ENCODE measurements around the gene RFX3.
A peak's percentile ranks its signal among the peaks of the same experiment; 100 is the strongest.

The RFX3 gene

DNA sequence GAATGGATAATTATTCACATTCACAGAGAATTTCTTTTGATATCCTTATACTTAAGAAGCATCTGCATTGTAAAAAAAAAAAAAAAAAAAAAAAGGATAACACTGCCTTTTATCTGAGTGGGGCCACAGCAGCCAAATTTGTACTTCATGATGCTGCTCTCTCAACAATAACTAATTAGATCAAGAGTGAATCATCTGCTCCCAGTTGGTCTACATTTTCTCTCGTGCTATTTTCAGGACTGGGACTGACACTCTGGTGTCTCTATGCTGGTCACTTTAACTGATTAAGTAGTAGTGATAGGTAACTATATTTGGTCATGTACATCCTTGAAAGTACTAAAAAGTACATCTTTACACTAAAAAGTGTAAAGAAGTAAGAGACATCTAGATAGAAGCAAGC lies 90.1 kb downstream of the RFX3 start:
- no peak for DNase-seq

DNA sequence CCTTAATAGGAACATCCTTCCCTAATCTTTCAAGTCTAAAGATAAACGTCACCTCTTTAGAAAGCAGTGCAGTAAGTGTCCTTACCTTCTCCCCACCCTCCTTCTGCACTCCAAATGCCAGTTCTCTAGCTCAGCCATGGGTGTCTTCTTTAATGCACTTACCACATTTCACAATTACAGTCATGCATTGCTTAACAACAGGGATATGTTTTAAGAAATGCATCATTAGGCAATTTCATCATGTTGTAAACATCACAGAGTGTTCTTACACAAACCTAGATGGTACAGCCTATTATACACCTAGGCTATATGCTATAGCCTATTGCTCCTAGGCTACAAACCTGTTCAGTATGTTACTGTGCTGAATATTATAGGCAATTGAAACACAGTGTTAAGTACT lies 91.2 kb downstream of the RFX3 start:
- DNase-seq, result no peak

DNA sequence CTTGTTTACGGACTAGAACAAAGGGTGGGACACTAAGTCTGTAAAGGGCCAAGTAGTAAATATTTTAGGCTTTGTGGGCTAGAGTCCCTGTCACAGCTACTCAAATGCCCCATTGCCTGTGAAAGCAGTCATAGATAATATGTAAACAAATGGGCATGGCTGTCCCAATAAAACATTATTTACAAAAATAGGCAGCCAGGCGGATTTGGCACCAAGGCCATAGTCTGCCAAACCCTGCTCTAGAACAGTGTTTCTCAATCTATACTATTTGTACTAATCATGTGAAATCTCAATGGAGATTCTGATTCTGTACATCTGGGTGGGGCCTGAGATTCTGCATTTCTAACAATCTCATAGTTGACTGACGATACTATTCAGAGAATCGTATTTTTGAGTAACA lies 92.0 kb downstream of the RFX3 start:
- no peak for DNase-seq

DNA sequence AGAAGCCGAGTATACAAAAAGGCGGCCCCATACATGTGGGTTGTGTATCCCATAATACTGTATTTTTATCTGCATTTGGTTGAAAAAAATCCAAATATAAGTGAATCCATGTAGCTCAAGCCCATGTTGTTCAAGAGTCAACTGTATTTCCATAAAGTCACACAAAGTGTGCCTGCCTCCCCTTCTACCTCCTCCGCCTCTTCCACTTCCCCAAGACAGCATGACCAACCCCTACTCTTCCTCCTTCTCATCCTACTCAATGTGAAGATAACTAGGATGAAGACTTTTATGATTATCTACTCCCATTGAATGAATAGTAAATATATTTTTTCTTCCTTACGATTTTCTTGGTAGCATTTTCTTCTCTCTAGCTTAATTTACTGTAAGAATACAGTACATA lies 92.7 kb downstream of the RFX3 start:
- no peak for DNase-seq

DNA sequence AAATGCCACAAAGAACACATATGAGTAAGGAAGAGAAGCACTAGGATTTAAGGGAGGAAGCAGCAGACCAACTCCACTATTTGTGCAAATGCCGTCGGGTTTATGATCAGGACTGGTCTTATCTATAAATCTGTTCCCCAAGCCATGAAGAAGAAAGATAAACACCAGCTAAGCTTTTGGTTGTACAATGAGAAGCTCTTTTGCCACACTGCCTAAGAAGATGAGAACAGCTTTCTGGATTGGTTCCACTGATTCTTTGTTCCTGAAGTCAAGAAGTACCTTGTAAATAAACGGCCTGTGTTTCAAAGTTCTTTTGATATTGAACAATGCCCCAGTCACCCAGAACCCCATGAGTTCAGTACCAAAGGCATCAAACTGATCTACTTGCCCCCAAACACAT lies 93.9 kb downstream of the RFX3 start:
- no peak for DNase-seq

DNA sequence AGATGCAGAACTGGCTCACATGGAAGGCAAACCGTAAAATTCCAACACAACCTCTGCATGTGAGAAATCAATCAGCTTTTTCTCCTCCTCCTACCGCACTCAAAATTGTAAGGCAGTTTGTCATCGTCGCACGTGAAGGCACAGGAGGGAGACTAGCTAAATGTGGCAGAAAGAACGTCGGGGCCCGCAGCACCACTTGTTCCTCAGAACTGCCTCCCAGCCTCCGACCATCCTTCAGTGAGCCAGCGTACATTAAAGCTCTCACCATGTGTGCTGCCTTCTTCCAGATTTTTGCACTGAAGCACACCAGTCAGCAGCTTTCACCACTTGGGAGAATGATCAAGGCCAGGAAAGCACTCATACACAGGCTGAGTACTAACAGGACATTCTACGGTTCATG lies 105.9 kb downstream of the RFX3 start:
- DNase-seq, result no peak

DNA sequence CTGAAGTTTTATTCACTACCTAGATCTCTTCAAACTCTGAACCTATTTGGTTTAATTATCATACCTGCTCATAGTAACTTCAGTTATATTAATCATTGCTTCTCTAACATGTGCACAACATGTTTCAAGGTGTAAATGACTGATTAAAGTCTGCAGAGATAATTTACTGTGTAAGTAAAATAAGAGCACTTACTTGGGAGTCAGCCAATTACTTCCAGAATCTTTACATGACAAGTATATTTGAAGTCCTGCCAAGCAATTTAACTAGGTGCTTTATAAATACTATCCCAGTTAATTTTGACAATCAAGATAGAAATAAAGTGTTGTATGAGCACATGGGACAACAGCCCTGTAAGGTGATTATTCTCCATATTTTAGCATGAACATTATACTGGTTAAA lies 109.9 kb downstream of the RFX3 start:
- no peak for DNase-seq

DNA sequence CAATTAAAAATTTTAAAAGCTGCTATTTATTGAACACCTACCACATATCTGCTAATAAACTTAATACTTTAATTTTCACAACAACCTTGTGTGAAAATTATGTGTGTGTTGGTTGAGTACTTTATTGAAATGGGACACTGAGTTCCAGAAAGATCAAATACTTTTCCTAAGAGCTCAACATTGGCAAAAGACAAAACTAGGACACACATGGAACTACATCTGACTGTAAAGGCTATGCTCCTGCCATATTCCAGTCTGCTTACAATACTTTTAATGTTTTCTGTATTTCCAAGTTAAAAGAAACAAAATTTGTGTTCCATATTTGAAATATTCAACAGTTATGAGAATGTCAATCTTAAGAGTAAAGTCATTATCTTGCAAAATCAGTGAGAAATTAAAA lies 111.8 kb downstream of the RFX3 start:
- no peak for DNase-seq

DNA sequence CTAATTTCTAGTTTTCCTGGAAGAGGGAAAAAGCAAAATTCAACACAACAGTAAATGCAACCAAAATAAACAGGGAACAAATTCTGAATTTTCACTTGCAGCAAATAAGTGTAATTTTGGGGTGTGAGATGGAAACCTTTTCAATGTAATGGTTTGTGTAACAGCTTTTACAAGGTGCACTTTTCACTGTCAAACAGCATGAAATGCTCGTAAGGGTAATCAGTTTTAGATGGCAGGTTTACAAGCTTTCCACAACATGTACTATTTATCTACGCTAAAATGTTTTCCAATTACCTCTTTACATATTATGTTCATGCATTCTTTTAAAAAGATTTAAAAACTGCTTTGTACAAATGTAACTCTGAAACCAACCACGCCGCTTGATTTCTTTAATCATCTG lies 115.3 kb downstream of the RFX3 start:
- DNase-seq, result no peak

DNA sequence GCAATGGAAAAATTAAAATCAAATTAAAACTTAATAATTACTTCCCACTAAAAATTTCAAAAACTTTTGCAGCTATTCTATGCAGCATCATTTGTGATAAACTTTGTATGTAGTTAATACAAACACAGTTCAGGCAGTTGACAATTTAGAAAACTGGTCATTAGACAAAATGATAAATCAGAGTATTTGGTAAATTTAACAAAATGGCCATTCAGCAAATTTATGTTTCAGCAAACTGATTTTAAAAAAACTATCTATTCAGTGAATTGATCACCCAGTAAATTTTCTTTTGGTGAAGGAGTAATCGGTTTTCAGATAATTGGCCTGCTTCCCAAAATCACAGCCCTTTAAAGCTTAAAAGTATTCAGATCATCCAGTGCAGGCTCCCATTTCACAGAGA lies 116.3 kb downstream of the RFX3 start:
- no peak for DNase-seq

DNA sequence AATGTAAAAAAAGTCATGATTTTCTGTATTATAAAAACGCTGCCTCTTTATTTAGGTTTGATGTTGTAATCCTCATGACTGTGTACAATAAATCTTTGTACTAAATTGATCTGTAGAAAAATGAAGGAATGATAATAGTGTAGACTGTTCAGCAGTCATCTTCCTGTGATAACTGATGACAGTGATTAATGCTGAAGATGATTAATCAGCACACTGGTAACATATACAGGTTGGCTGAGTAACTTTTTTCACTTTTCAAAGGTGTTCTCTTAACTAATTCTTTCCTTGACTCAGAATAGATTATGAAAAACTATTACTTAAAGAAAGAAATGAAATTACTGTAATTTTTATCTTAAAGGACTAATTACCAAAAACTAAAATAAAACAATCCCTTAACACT lies 122.5 kb downstream of the RFX3 start:
- no peak for DNase-seq

DNA sequence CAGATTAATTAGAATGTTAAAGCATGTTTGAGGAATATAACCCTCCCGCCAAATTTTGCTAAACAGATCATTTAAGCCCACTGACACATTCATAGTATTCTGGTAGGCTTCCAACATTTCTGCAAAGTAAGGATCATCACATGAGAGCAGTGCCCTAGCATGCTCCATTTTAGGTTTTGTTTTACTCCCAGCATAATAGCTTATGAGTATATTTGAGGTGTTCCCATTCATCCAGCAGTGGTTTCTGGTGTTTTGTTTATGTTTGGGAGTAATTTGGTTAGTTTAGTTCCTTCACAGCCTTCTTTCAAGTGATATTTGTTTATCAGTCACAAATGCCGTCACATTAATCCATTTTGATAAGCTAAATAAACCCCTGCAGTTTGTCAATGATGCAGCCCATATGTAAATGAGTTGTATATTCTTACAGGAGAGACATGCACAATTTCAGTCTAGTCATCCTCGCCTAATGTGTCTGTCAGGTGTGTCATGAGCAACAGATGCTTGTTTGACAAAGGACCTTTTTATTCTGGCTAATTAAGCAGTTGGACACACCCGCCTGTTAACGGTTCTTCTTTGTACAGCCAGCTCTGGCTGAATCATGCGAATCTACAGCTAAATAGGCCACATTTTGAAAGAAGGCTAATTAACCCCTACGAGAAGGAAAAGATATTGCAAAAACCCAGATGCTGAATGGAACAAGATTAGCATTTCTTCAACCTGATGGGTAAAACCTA lies 124.4 kb downstream of the RFX3 start:
- DNase-seq, result peak in 16 of 56 donors; percentile 1 to 39 (median 16)

DNA sequence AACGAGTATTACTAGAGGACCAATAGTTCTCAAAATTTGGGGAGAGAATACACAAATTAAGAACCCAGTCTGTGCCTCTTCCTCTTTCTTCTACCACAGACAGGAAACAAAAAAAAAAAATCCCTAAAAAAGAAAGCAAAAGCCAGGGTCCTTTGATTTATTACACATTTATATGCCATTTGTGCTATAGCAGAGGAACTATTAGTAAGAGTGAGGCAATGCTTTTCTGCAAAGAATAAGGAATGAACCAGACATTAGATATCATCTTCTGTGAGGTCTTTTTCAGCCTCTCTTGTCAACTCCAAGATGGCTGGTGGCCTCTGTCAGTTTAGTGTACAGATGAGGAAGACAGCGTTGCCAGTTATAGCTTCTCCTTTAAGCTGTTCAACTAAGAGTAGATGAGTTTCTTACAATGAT lies 127.6 kb downstream of the RFX3 start:
- no peak for DNase-seq

DNA sequence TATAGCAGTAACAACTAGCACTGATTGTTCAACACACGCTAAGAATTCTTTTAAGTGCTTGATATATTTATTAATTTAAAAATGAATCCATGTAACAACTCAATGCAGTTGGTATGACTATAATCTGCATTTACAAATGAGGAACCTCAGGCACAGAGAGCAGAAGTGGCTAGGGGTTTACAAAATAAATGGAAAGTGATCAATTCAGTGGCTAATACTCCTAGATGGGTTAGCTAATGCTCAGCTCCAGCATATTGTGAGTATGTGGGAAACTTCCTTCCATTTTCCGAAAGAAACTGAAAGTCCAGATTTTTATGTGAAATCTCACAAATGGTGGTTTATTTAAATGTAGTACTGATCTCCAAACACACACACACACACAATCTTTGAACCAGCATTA lies 128.0 kb downstream of the RFX3 start:
- DNase-seq, result no peak

DNA sequence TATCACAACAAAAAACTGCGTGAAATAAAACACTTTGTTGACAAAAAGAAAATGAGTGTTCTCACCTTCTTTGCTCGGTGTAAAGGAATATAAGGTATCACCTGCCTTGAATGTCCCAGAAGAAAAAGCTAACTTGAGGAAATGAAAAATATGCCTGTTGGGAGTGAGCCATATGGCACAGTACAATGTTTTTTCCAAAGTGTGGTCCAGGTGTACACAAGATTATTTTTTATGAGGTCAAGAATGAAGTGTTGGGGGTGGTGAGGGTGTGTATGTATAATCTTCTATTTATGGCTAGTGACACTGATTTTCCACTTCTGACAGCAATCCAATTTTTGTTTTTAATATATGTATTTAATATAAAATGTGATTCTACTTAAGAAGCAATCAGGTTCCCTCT lies 134.4 kb downstream of the RFX3 start:
- DNase-seq, result no peak

DNA sequence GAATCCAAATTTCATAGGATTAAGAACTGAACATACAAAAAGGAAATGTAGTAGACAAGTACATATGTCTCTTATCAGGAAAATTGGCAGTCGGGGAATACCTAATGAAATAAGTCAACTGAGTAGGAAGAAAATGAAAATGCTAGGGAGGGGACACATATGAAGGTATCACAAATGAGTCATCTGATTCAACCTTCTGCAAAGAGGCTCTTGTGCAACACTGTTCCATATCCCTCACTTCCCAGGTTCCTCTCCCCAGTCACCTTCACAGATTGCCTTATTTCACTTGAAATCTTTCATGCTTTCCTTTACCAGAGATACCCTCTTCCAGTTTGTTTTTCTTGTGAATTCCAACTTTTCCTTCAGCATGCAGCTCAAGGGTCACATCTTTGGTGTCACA lies 139.0 kb downstream of the RFX3 start:
- DNase-seq, result no peak

DNA sequence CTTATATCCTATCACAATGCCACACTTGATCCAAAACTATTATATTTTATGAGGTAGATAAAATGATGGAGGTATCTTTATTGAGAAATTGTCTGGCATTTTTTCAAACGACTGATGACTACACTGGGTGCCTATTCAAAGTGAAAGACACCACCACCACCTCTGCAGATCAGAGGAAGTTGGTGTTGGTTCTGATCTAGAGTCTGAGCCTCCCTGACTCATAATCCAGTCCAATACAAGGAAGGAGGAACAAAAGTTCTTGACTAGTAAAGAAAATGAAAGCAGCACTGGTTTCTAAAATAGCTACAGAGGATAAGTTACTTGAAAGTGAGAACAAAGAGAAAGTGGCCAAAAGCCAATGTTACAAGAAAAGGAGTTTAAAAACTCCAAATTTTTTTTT lies 139.9 kb downstream of the RFX3 start:
- no peak for DNase-seq

DNA sequence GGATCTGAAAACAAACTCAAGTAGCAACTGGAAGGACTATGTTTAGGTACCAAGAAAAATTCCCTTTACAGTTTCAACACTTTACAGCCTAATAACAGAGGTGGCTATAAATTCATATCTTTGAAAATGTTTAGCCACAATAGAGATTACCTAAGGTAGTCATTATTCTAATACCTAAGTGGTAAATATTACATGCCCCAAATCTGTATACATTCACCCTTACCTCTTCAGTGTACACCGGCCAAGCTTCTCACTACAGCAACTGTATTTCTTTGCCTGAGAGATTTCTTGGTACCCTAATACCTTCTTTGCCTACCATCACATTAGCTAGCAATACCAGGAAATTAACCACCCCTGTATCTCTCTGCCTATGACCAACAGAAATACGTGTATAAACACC lies 154.0 kb downstream of the RFX3 start:
- DNase-seq, result no peak

DNA sequence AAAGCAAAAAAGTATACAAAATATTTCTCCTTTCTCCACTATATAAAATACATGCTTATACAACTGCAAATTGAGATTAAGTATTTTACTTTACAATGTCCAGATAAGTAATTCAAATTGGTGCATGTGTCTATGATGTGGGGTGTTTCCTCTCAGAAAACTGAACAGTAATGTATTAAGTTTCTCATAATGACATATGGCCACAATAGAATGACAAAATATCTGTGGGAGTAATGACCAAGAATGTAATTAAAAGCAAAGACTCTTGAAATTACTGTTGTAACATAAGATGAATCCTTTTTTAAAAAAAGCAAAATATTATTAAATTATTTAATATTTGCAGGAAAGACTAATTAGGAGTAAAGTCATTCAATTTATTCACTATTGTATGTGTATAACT lies 155.1 kb downstream of the RFX3 start:
- no peak for DNase-seq

DNA sequence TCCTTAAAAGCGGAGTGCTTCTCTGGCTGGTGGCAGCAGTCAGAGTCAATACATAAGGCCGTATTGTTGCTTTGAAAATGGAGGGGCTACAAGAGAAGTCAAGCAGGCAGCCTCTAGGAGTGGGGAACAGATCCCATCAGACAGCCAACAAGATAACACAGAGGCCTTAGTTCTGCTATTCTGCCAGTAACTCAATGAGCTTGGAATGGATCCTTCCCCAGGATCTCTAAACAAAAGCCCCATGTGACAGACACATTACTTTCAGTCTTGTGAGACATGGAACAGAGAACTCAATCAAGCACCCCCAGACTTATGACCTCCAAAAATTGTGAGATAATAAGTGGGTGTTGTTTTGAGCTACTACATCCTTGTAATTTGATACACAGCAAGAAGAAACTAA lies 158.6 kb downstream of the RFX3 start:
- DNase-seq, result no peak

DNA sequence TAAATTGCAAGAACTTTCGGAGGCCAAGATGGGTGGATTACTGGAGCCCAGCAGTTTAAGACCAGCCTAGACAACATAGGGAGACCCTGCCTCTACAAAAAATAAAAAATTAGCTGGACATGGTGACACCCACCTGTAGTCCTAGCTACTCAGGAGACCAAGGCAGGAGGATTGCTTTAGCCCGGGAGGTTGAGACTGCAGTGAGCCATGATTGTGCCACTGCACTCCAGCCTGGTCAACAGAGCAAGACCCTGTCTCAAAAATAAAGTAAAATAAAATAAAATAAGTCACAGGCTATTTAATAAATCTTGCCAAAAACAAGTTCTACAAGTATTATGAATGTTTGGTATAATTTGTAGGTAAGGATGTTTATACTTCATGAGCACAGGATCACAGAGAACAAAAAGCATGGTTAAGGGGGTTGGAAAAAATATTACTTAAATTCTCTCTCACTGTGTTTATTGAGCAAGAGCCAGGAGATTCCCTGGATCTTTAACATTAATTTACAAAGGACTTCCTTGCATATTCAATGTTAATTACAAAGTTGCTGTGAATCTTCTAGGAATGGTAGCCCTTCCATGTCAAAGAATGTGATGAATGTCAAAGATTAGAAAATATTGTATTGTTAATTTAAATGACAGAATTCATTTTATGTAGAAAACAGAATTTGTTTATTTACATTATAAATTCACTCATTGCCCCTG lies 164.0 kb downstream of the RFX3 start:
- DNase-seq, result no peak

DNA sequence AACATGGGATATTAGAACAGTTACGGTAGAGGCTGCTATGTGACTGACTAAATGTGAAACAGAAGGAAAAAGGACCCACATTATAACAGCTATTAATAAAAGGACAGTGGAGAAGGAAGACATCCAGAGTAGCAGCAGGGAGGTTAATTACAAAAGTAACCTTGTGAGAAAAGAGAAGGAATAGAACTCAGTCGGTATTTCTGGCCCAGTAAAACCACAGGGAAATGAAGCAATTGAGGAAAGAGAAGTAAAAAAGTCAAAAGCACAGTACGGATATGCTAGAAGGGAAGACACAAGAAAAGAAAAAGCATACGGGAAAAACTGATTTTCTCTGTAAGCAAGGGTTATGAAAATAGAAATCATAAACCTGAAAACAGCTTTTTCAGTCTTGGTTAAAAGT lies 164.7 kb downstream of the RFX3 start:
- no peak for DNase-seq

DNA sequence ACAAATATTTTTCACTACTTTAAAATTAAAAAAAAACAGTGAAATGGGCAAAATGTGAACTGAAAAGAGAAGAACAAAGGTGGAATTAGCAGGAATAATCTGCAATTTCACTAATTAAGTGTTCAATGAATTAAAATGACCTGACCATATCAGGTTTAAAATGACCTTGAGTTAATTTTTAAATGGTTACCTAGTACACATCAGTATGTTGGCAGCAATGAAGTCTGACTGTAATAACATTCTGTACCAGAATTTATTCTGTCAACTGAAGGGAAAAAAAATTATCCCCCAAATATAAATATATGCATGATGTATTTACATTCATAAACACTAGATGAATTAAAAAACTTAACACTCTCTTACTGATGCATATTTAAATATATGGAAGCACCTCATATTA lies 165.6 kb downstream of the RFX3 start:
- DNase-seq, result no peak

DNA sequence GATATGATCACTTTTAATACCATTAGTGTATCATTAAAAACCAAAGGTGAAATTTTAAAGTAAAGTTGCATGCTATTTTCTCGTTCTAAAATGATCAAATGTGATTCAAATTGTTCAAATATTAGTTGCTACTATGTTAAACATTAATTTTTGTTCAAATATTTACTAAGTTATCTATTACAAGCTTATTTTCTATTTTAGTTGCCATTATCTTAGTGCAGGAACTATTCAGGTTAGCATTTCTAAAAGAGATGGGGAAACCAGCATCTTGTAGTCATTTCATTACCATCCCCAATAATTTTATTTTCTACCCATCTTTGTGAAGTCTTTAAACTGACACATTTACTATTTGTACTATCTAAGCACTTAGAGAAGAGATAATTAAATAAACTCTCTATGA lies 166.0 kb downstream of the RFX3 start:
- no peak for DNase-seq

All from amygdala (tissue), 56 donors.